ENCODE measurements around the gene NSMCE4A. TPM values are rescaled to one million over a fixed set of nuclear protein-coding genes. Genes with fewer than 3 reads are reported as not detected.
A peak's percentile ranks its signal among the peaks of the same experiment; 100 is the strongest.

The NSMCE4A gene
- total and polyA plus RNA-seq, 2 of the 8 experiments (the other 6 are each of a cell fraction or from before 2014, with no cell fraction given) = 48.6 to 66.0 TPM

DNA sequence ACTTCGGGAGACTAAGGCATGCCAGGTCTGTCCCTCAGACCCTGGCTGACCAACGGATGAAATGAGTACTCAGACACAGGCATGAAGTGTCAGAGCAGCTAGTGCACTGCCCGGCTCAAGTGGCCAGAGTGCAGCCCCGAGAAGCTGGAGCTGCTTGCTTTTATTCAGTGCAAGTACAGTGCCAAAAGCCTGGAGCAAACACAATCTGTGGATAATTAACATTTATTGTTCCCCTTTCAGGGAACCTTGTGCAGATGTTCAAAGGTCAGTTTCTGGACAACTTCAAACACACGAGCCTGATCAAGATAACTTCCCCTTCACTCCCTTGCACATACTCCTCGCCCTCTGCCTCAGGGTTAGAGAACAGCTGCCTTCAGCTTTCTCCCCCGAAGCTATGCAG is 39.3 kb downstream of the NSMCE4A start:
- Histone ChIP-seq H3K79me2 (ENCODE audit: control insufficient read depth in 1 of 2, insufficient read depth in 2 of 2, low read length in 2 of 2) (no peaks in the 10 kb centered on the region), H2BK15ac (ENCODE audit: low read length) (no peak overlapping the region), H4K20me1 (replicated peaks in 1 of 2; ENCODE audit: control insufficient read depth in 1 of 2, insufficient read depth in 2 of 2, low read length in 2 of 2) (no peaks in the 10 kb centered on the region), H4K8ac (ENCODE audit: extremely low read depth, insufficient read depth, low read length) (no peak overlapping the region), H3K9ac (replicated peaks in 1 of 4; ENCODE audit: extremely low read depth in 1 of 4, low read depth in 3 of 4, low read length in 3 of 4) (no peak overlapping the region), H4K5ac (ENCODE audit: insufficient read length, low read depth, low read length) (no peak overlapping the region), H3K14ac (ENCODE audit: insufficient read length) (no peak overlapping the region), H3K4me3 (ENCODE audit: extremely low read depth in 1 of 4, insufficient read depth in 2 of 4, low read depth in 3 of 4, low read length in 4 of 4) (no peak overlapping the region), H3K18ac (ENCODE audit: extremely low read depth, low read length) (peak overlapping the region; percentile 32; the same call in 1 of the 2 replicates), H3K79me1 (ENCODE audit: low read depth, low read length) (no peaks in the 10 kb centered on the region), H2BK12ac (ENCODE audit: low read depth, low read length) (no peak overlapping the region), H2BK5ac (ENCODE audit: low read depth, low read length) (no peak overlapping the region), H2BK20ac (ENCODE audit: low read length) (no peak overlapping the region), H3K4ac (replicated peaks; ENCODE audit: insufficient read length, low read depth, low read length) (no peak overlapping the region), H3K23ac (ENCODE audit: insufficient read length) (no peak overlapping the region), H3K9me3 (ENCODE audit: insufficient read depth in 2 of 2, low read depth in 1 of 2, low read length in 1 of 2) (no peaks in the 10 kb centered on the region), H3K56ac (replicated peaks; ENCODE audit: insufficient read length, low read depth, low read length) (no peak overlapping the region), H3K23me2 (ENCODE audit: low read depth, low read length) (no peaks in the 10 kb centered on the region), H2BK120ac (replicated peaks; ENCODE audit: low read depth, low read length) (no peak overlapping the region), H3K27me3 (replicated peaks in 1 of 4; ENCODE audit: control insufficient read depth in 3 of 4, extremely low read depth in 1 of 4, insufficient read depth in 3 of 4, low read length in 3 of 4) (no peaks in the 10 kb centered on the region), H3K36me3 (ENCODE audit: control insufficient read depth in 2 of 4, insufficient read depth in 4 of 4, low read length in 3 of 4) (no peaks in the 10 kb centered on the region), H3K4me1 (replicated peaks in 1 of 4; ENCODE audit: control insufficient read depth in 3 of 4, insufficient read depth in 4 of 4, low read length in 3 of 4) (no peaks in the 10 kb centered on the region), H2AFZ (ENCODE audit: low read length) (no peak overlapping the region), H4K91ac (replicated peaks; ENCODE audit: insufficient read length, low read length) (no peak overlapping the region), H3K27ac (ENCODE audit: low read depth, low read length) (no peak overlapping the region), H3K4me2 (ENCODE audit: insufficient read depth in 1 of 2, low read depth in 2 of 2, low read length in 2 of 2) (no peak overlapping the region), H2AK5ac (ENCODE audit: low read depth, low read length) (no peak overlapping the region)
- POLR2A ChIA-PET (ENCODE audit: partially characterized antibody) = interaction anchor here (1.2 to 1.5 kb wide), 2 partner anchors 8 to 17 kb away, joined by 3 to 6 read pairs; partner anchors contain the start of gene ATE1
- FAIRE-seq (no peak), DNase-seq (ENCODE audit: low read depth in 1 of 2, low spot score in 2 of 2) (no peak)
- WGBS, 2 experiments (ENCODE audit: extremely low coverage in 1 of 2, insufficient coverage in 1 of 2, insufficient read length in 1 of 2, insufficient replicate concordance in 2 of 2, low coverage in 1 of 2, low lambda C conversion rate in 2 of 2, missing lambda C conversion rate in 1 of 2) = 83% methylated on average over 7 of the region's 7 CpGs; no CpG with 5 or more reads in 1 of the 2 experiments
- no peak for TF ChIP-seq EP300 (IDR thresholded peaks at IDR 0.05; ENCODE audit: borderline replicate concordance in 1 of 2, low read depth in 2 of 2, low read length in 2 of 2)
- CTCF ChIA-PET (ENCODE audit: partially characterized antibody) = interaction anchor here (1.0 to 1.3 kb wide), 2 partner anchors 109 to 116 kb away, joined by 3 read pairs; no protein-coding TSS in a partner anchor

Measured in H1 (cell line).